IMR-90 (cell line): ENCODE results near the gene EAF2. TPM values are rescaled to one million over a fixed set of nuclear protein-coding genes. Genes with fewer than 3 reads are reported as not detected.
"Not testable (repeated sequence)": the region's sequence is repeated elsewhere in the genome, so short reads cannot be mapped to it uniquely, and the experiment has no call there.

Source experiments
- ATAC-seq: fragments of 200-7000 bp; cut with Tn5 transposase; 2 replicates; pipeline ENCODE4 v1.9.1; 2020; ENCODE audit warnings: low read depth, mild to moderate bottlenecking, moderate library complexity
- BruUV-seq: library from RNA; stranded (reverse); fragments of 400-500 nt; replicated peaks from 2 replicates; lab custom pipeline; 2021; lab: Mats Ljungman, UMichigan
- CTCF ChIA-PET: fragments of 300-600 bp; formaldehyde crosslinking; extraction: SDS; loops from one replicate; lab custom pipeline; 2021; ENCODE audit warnings: antibody characterized with exemption; lab: Yijun Ruan, JAX
- POLR2A ChIA-PET: fragments of 300-600 bp; sonication (Branson Sonifier 250); formaldehyde crosslinking; loops from one replicate; lab custom pipeline; 2022; ENCODE audit warnings: antibody characterized with exemption; ENCODE audit not compliant: unreplicated experiment; lab: Charles Lee
- DNase-seq: peaks from one replicate; pipeline ENCODE4 v3.0.0; 2013
- H2AFZ ChIP-seq: replicated peaks from 2 replicates; pipeline ENCODE3; 2013; ENCODE audit warnings: low read length, mild to moderate bottlenecking; ENCODE audit not compliant: poor library complexity
- H2AK5ac ChIP-seq: 2 replicates; pipeline ENCODE4 v1.6.1; 2013; ENCODE audit warnings: low read depth, low read length, inconsistent platforms
- H2AK9ac ChIP-seq: replicated peaks from 2 replicates; pipeline ENCODE3; 2013; ENCODE audit warnings: mild to moderate bottlenecking, low read depth, low read length, moderate library complexity; ENCODE audit not compliant: poor library complexity
- H2BK120ac ChIP-seq: 2 replicates; pipeline ENCODE4 v1.6.1; 2013; ENCODE audit warnings: low read depth, low read length, inconsistent platforms
- H2BK15ac ChIP-seq: 3 replicates; pipeline ENCODE4 v1.6.1; 2013; ENCODE audit warnings: low read depth, low read length, inconsistent platforms
- H2BK20ac ChIP-seq: 2 replicates; pipeline ENCODE4 v1.6.1; 2013; ENCODE audit warnings: low read depth, mild to moderate bottlenecking, inconsistent platforms, low read length, moderate library complexity
- H2BK5ac ChIP-seq: 2 replicates; pipeline ENCODE4 v1.6.1; 2013; ENCODE audit warnings: mild to moderate bottlenecking, low read depth, low read length, inconsistent platforms; ENCODE audit not compliant: poor library complexity, severe bottlenecking
- H3K14ac ChIP-seq: replicated peaks from 2 replicates; pipeline ENCODE4 v1.6.1; 2013; ENCODE audit warnings: low read depth, low read length, inconsistent platforms
- H3K18ac ChIP-seq: 2 replicates; pipeline ENCODE4 v1.6.1; 2013; ENCODE audit warnings: low read depth, low read length, control low read depth
- H3K23ac ChIP-seq: 2 replicates; pipeline ENCODE4 v1.6.1; 2013; ENCODE audit warnings: low read depth, low read length, inconsistent platforms
- H3K27ac ChIP-seq: 2 replicates; pipeline ENCODE4 v1.5.1; 2013; ENCODE audit warnings: mild to moderate bottlenecking, control low read depth, low read length; ENCODE audit not compliant: insufficient read depth
- H3K27me3 ChIP-seq: 2 replicates; pipeline ENCODE4 v1.6.1; 2013; ENCODE audit warnings: low read length; ENCODE audit not compliant: control insufficient read depth, insufficient read depth
- H3K36me3 ChIP-seq: 2 replicates; pipeline ENCODE4 v1.6.1; 2013; ENCODE audit warnings: low read length, mixed read lengths; ENCODE audit not compliant: control insufficient read depth, insufficient read depth
- H3K4ac ChIP-seq: 2 replicates; pipeline ENCODE4 v1.6.1; 2013; ENCODE audit warnings: low read depth, low read length, inconsistent platforms
- H3K4me1 ChIP-seq: 2 replicates; pipeline ENCODE4 v1.6.1; 2013; ENCODE audit warnings: low read length, mixed read lengths; ENCODE audit not compliant: control insufficient read depth, insufficient read depth
- H3K4me2 ChIP-seq: 2 replicates; pipeline ENCODE4 v1.6.1; 2013; ENCODE audit warnings: low read depth, mild to moderate bottlenecking, control low read depth, low read length, moderate library complexity
- H3K4me3 ChIP-seq: 2 replicates; pipeline ENCODE4 v1.5.1; 2013; ENCODE audit warnings: low read depth, mild to moderate bottlenecking, control low read depth, low read length, moderate library complexity; ENCODE audit not compliant: insufficient read depth
- H3K56ac ChIP-seq: 2 replicates; pipeline ENCODE4 v1.6.1; 2013; ENCODE audit warnings: low read length, inconsistent platforms; ENCODE audit not compliant: insufficient read depth; ENCODE audit errors: extremely low read depth
- H3K79me1 ChIP-seq, 2 experiments: 2 replicates each; pipeline ENCODE4 v1.6.1; 2013; ENCODE audit warnings: low read length in 2 of 2, inconsistent platforms in 1 of 2, low read depth in 1 of 2
- H3K9ac ChIP-seq: 2 replicates; pipeline ENCODE4 v1.6.1; 2013; ENCODE audit warnings: low read depth, low read length, control low read depth
- H3K9me1 ChIP-seq: 2 replicates; pipeline ENCODE4 v1.6.1; 2013; ENCODE audit warnings: low read length, inconsistent platforms; ENCODE audit not compliant: insufficient read depth
- H3K9me3 ChIP-seq: 2 replicates; pipeline ENCODE4 v1.6.1; 2013; ENCODE audit warnings: low read length; ENCODE audit not compliant: control insufficient read depth, insufficient read depth
- H4K20me1 ChIP-seq: 2 replicates; pipeline ENCODE4 v1.6.1; 2013; ENCODE audit warnings: low read length, inconsistent platforms; ENCODE audit not compliant: insufficient read depth
- H4K5ac ChIP-seq: 2 replicates; pipeline ENCODE4 v1.6.1; 2013; ENCODE audit warnings: mild to moderate bottlenecking, low read depth, low read length, control low read depth
- H4K8ac ChIP-seq, 2 experiments: 2 replicates each; pipeline ENCODE4 v1.6.1; 2013; ENCODE audit warnings: low read depth in 2 of 2, low read length in 2 of 2, control low read depth in 1 of 2, inconsistent platforms in 1 of 2
- H4K91ac ChIP-seq: 2 replicates; pipeline ENCODE4 v1.6.1; 2013; ENCODE audit warnings: low read depth, low read length, inconsistent platforms; ENCODE audit not compliant: insufficient read depth
- RFX5 ChIP-seq: IDR thresholded peaks from 2 replicates; pipeline ENCODE4 v1.8.0; 2012; ENCODE audit warnings: low read depth, mild to moderate bottlenecking, low read length, moderate library complexity
- WGBS, 2 experiments: methylation state at CpG; one replicate each; pipeline versions ENCODE4 v1.1.5 to v1.1.7; 2013; ENCODE audit warnings: missing lambda C conversion rate in 2 of 2; ENCODE audit not compliant: insufficient read length in 1 of 2; ENCODE audit errors: extremely low coverage in 2 of 2; 5-methylcytosine and 5-hydroxymethylcytosine counted together
- dilution Hi-C: fragments of 300-500 bp; cut with HindIII; formaldehyde crosslinking; loops from one replicate; pipeline ENCODE4 v1.14.3; 2018; ENCODE audit warnings: low sequenced_read_pairs; ENCODE audit not compliant: unreplicated experiment
- in situ Hi-C: fragments of 300-500 bp; cut with MboI; formaldehyde crosslinking; loops from 3 replicates; pipeline ENCODE4 v1.14.3; 2019; ENCODE audit warnings: low sequenced_read_pairs, inconsistent platforms, mixed read lengths
- intact Hi-C: fragments of 100-400 bp; cut with micrococcal nuclease; formaldehyde crosslinking; loops from 2 replicates; pipeline ENCODE4 v1.10.0; 2022
- polyA plus RNA-seq, 3 experiments: library from polyadenylated mRNA; depleted of rRNA; stranded (reverse); fragments of >200 nt; gene quantifications; 2 replicates each; pipeline ENCODE4 v1.2.3, GENCODE V29; 2012; ENCODE audit warnings: low replicate concordance in 1 of 3
- total RNA-seq: library from RNA; depleted of rRNA; stranded (reverse); fragments of >200 nt; gene quantifications from 2 replicates; pipeline ENCODE4 v1.2.3, GENCODE V29; 2012
- TF ChIP-seq, protein P1 (sequence below): conservative IDR thresholded peaks from 2 replicates; pipeline ENCODE4 v1.5.1; 2012; ENCODE audit warnings: mild to moderate bottlenecking, low read depth, low read length, improper control_type of control experiment

EAF2 gene
- total and polyA plus RNA-seq, 2 of the 4 experiments (the other 2 are of a cell fraction), result 2.2 to 2.3 TPM

- Histone ChIP-seq H3K36me3 (no peaks in the 10 kb centered on the region), H2BK20ac (no peak overlapping the region), H2BK120ac (no peak overlapping the region), H4K8ac (no peak overlapping the region), H2BK15ac (no peak overlapping the region), H3K4ac (no peak overlapping the region), H3K79me1 (no peaks in the 10 kb centered on the region), H3K56ac (no peak overlapping the region), H2AFZ (no peak overlapping the region), H3K27me3 (no peaks in the 10 kb centered on the region), H3K9me3 (no peaks in the 10 kb centered on the region), H4K5ac (no peak overlapping the region), H2AK9ac (no peak overlapping the region), H4K91ac (no peak overlapping the region), H2BK5ac (no peak overlapping the region), H3K4me2 (no peak overlapping the region), H3K9me1 (no peaks in the 10 kb centered on the region), H3K14ac (no peak overlapping the region), H3K4me1 (no peaks in the 10 kb centered on the region), H3K23ac (no peak overlapping the region), H3K18ac (no peak overlapping the region), H3K4me3 (no peak overlapping the region), H2AK5ac (no peak overlapping the region), H4K20me1 (no peaks in the 10 kb centered on the region), H3K27ac (no peak overlapping the region), H3K9ac (no peak overlapping the region)
- no peak for TF ChIP-seq RFX5
- TF ChIP-seq, protein P1, sequence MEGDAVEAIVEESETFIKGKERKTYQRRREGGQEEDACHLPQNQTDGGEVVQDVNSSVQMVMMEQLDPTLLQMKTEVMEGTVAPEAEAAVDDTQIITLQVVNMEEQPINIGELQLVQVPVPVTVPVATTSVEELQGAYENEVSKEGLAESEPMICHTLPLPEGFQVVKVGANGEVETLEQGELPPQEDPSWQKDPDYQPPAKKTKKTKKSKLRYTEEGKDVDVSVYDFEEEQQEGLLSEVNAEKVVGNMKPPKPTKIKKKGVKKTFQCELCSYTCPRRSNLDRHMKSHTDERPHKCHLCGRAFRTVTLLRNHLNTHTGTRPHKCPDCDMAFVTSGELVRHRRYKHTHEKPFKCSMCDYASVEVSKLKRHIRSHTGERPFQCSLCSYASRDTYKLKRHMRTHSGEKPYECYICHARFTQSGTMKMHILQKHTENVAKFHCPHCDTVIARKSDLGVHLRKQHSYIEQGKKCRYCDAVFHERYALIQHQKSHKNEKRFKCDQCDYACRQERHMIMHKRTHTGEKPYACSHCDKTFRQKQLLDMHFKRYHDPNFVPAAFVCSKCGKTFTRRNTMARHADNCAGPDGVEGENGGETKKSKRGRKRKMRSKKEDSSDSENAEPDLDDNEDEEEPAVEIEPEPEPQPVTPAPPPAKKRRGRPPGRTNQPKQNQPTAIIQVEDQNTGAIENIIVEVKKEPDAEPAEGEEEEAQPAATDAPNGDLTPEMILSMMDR, result 0 out of 2 replicates have a peak, but pooled peaks have one; percentile 5
- intact Hi-C loops, result no loop called here
- BruUV-seq, result no TSS peak
- dilution Hi-C loops, result no loop called here
- no CpG with 5 or more reads among the region's 5 CpGs for WGBS, 2 experiments
- CTCF ChIA-PET, result no interaction called here
- no peak for ATAC-seq
- DNase-seq, result no peak
- POLR2A ChIA-PET, result no interaction called here
- in situ Hi-C loops, result no loop called here
Observed at GRCh38 chr3:121855555-121855954, 20.5 kb downstream of the EAF2 start.

- H3K23ac ChIP-seq, H2BK20ac ChIP-seq, BruUV-seq, H2BK15ac ChIP-seq, H2AK9ac ChIP-seq, H4K91ac ChIP-seq, H2AK5ac ChIP-seq, H2AFZ ChIP-seq, H3K9me1 ChIP-seq, in situ Hi-C loops, H3K56ac ChIP-seq, H3K36me3 ChIP-seq, H3K27me3 ChIP-seq, dilution Hi-C loops, H3K4me2 ChIP-seq, H3K9ac ChIP-seq, POLR2A ChIA-PET, H3K4me1 ChIP-seq, intact Hi-C loops, CTCF ChIA-PET, H3K79me1 ChIP-seq, H4K8ac ChIP-seq, H2BK120ac ChIP-seq, H4K5ac ChIP-seq, H4K20me1 ChIP-seq, H3K4ac ChIP-seq, H3K4me3 ChIP-seq, H2BK5ac ChIP-seq, H3K14ac ChIP-seq, ATAC-seq, H3K27ac ChIP-seq, H3K9me3 ChIP-seq, DNase-seq, H3K18ac ChIP-seq: not testable (repeated sequence)
- WGBS, 2 experiments, result no CpG with 5 or more reads among the region's 5 CpGs
Observed at GRCh38 chr3:121857778-121858177, 22.8 kb downstream of the EAF2 start.
